Mononuclear cell (primary cell): ENCODE measurements around the gene ENTHD1. TPM values are rescaled to one million over a fixed set of nuclear protein-coding genes. Genes with fewer than 3 reads are reported as not detected.

Experiments used
- H3K27me3 ChIP-seq: 2 replicates; pipeline ENCODE4 v1.6.0; 2011; ENCODE audit warnings: low read length, control low read depth; ENCODE audit not compliant: insufficient read depth
- H3K4me1 ChIP-seq: 2 replicates; pipeline ENCODE4 v1.5.1; 2011; ENCODE audit warnings: mild to moderate bottlenecking, low read length, control low read depth; ENCODE audit not compliant: insufficient read depth
- H3K4me3 ChIP-seq: 2 replicates; pipeline ENCODE4 v1.5.1; 2011; ENCODE audit warnings: mild to moderate bottlenecking, low read length, moderate library complexity
- H3K9me3 ChIP-seq: 2 replicates; pipeline ENCODE4 v1.5.1; 2011; ENCODE audit warnings: low read depth, mild to moderate bottlenecking, control low read depth, low read length
- total RNA-seq: library from RNA; depleted of rRNA; stranded (reverse); fragments of >200 nt; gene quantifications from one replicate; pipeline ENCODE4 v1.2.3, GENCODE V29; 2012

ENTHD1 gene
- total RNA-seq, 1 donor: 0.10 TPM

DNA sequence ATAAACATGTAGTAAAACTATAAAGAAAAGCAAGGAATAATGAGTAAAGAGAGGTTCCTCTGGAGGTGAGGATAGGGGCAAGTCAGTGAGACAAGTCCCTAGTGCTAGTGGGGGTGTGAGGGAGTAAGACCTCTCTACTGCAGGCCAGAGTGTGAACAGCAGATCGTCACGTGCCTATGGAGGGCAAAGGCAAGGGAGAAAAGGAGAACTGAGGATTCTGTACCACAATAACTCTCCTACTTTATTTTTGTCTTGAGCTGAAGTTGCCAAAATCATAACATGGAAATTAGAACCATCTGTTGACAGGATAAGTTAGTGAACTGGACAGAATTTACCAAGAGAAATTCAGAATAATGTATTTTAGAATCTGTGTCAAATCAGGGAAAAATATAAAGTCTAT lies 77.6 kb downstream of the ENTHD1 start:
- Histone ChIP-seq H3K4me1 (no peaks in the 10 kb centered on the region), H3K27me3 (no peaks in the 10 kb centered on the region), H3K4me3 (no peak overlapping the region), H3K9me3 (no peaks in the 10 kb centered on the region)

DNA sequence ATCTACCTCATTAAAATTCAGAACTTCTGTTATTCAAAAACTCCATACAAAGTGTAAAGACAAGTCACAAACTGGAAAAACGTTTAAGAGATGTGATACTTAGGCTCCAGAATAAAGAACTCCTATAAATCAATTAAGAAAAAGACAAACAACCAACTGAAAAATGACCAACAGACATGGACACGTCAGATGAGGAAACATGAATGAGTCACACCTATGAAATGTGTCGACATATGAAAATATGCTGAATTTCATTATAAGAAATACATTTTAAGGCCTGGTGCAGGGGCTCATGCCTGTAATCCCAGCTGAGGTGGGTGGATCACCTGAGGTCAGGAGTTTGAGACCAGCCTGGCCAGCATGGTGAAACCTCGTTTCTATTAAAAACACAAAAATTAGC lies 78.7 kb downstream of the ENTHD1 start:
- Histone ChIP-seq H3K27me3 (no peaks in the 10 kb centered on the region), H3K4me1 (no peaks in the 10 kb centered on the region), H3K4me3 (no peak overlapping the region), H3K9me3 (no peaks in the 10 kb centered on the region)

DNA sequence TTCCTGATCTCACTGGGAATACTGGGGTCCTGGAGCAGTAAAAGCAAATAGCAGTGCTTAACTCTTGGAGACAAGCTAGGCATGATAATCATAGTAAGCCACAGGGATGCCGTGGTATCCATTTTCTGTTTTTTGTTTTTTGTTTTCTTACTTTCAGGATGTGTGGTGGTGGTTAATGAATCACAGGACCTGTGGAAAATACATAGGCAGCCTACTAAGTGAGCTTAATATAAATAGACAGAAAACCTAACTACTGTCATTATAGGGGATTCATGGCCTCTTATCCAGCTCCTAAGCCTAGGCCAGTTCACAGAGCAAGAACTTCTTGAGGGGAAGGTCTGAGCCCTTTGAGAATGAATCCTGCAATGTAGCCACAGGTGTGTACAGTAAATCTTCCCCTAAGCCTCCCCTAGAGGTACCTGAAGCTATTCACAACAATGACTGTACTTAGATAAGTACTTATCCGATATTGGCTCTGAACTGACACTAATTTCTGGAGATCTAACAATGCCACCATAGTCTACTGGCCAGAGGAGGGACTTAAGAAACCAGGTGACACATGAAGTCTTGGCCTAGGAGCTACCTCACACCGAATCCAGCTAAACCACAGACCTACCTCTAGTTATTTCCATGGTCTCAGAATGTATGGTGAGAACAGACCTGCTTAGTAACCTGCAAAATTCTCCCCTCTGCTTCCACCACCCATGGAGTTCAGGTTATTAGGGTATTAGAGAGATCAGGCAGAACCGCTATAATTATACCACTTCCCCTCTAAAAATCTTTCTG lies 83.6 kb downstream of the ENTHD1 start:
- Histone ChIP-seq H3K9me3 (no peaks in the 10 kb centered on the region), H3K4me1 (no peaks in the 10 kb centered on the region), H3K27me3 (no peaks in the 10 kb centered on the region), H3K4me3 (no peak overlapping the region)

DNA sequence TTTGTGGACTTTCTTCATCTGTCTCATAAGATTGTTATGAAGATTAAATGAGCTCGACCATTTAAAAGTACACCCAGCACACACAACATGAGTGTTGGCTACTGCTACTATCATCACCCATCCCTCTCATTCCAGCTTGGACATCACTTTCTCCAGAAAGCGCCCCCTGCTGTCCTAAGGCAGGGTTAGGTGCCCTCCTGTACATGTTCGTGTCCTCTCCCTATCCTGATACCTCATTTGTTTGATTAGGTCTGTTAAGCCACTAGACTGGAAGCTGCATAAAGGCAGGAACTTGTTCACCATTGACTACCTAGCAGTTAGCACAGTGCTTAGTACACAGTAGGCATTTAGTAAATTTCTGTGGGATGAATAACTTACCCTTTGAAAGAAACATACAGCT lies 85.5 kb downstream of the ENTHD1 start:
- Histone ChIP-seq H3K4me1 (no peaks in the 10 kb centered on the region), H3K27me3 (no peaks in the 10 kb centered on the region), H3K9me3 (no peaks in the 10 kb centered on the region), H3K4me3 (no peak overlapping the region)

DNA sequence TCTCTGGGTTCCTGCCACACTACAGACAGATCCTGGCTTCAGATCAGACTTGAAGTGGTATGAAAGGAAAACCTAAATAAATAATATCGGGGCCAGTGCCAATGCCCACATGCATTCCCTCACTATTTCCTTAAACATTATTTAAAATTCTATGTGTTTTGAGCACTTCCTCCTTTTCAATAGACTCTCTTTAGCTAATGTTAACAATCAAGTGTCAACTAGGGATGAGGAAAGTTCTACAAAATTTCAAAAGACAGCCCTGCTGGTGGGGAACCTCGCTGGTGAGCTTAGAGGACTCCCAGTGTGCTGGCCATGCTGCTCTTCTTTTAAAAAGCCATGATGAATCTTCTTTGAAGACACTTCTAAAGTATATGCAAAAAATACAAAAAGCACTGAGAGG lies 87.5 kb downstream of the ENTHD1 start:
- no peaks in the 10 kb centered on the region for H3K4me1 ChIP-seq
- H3K4me3 ChIP-seq: no peak overlapping the region
- no peaks in the 10 kb centered on the region for H3K9me3 ChIP-seq
- H3K27me3 ChIP-seq: no peaks in the 10 kb centered on the region

DNA sequence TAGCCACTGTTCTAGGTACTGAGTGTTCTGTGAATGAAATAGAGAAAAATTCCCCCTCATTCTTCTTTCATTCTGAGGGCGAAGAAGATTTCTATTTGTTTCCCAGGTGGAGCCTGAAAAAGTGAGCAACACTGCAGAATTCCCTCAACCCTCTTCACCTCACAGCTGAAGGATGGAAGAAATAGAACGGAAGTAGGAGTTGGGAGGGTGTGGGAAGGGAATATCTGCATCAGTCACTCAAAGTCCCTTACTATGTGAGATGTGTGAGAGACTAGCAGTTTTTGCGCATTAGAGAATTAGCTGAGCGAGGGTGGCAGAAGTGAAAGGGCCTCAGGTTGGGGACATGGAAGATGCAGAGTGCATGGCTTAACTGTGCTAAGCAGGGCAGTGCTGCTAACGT lies 88.4 kb downstream of the ENTHD1 start:
- no peaks in the 10 kb centered on the region for H3K9me3 ChIP-seq
- no peaks in the 10 kb centered on the region for H3K27me3 ChIP-seq
- no peak overlapping the region for H3K4me3 ChIP-seq
- H3K4me1 ChIP-seq: no peaks in the 10 kb centered on the region

DNA sequence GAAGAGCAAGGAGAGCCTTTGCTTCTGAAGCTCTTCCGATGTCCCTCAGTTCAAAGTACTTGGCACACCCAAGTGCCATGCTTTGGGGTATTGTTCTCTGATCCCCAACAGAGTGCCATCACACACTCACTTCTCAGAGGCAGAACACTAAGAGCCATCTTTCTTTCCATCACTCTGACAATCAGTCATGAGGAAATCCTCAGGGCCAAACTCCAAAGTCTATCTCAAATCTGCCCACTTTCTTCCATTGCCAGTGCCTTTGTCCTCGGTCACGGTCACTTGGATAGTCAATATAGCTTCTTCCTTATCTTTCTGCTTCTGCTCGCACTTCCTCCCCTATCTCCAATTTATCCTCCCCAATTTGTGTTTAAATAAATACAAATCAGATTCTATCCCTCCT lies 90.9 kb downstream of the ENTHD1 start:
- Histone ChIP-seq H3K9me3 (peaks cover 8% of the 10 kb centered on the region), H3K4me1 (no peaks in the 10 kb centered on the region), H3K27me3 (no peaks in the 10 kb centered on the region), H3K4me3 (no peak overlapping the region)

DNA sequence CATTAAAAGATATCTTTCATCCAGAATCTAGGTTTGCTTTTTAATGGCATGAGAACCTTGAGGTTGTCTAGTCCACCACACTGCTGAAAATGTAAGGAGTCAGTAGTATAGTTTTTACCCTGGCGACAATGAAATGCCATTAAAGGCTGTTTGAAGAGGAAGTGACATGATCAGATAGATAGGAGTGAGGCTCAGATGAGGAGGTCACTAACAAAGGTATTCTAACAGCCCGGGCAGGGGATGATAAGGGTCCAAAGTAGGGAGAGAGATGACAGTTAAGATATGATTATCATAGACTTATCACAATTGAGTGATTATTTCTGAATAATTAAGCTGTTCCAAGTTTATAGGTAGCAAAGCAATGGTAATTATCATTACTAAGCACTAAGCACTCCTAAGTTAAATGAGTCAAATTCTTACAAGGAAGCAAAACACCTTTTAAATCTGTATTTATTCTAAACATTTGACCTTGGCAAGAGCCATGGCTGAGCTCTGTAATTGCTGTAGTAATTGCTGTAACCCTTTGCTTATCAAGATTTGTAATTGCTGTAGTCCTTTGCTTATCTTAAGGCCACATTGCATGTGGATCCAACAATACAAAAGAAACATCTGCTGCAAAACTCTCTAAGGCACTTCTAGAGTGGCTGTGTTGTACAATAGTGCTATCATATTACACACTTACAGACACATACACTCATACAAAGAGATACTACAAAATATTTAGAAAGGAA lies 92.6 kb downstream of the ENTHD1 start:
- Histone ChIP-seq H3K27me3 (peaks cover 2% of the 10 kb centered on the region), H3K4me3 (no peak overlapping the region), H3K4me1 (no peaks in the 10 kb centered on the region), H3K9me3 (peaks cover 20% of the 10 kb centered on the region)

DNA sequence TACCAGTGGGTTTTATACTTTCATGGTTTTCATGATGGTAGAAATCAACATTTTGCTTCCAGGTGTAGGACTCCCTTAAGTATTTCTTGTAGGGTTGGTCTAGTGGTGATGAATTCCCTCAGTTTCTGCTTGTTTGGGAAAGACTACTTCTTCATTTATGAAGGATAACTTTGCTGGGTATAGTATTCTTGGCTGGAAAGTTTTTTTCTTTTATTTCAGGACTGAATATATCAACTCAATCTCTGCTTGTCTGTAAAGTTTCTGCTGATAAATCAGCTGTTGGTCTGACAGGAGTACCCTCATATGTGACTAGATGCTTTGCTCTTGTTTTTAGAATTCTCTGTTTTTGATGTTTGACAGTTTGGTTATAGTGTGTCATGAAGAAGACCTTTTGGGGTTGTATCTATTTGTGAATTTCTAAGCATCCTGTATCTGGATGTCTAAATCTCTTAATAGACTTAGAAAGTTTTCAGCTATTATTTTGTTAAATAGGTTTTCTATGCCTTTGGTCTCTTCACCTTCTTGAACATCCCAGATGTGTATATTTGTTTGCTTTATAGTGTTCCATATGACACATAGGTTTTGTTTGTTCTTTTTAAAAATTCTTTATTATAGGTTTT lies 95.9 kb downstream of the ENTHD1 start:
- no peaks in the 10 kb centered on the region for H3K4me1 ChIP-seq
- peaks cover 2% of the 10 kb centered on the region for H3K27me3 ChIP-seq
- H3K9me3 ChIP-seq: peaks cover 20% of the 10 kb centered on the region
- H3K4me3 ChIP-seq: no peak overlapping the region

DNA sequence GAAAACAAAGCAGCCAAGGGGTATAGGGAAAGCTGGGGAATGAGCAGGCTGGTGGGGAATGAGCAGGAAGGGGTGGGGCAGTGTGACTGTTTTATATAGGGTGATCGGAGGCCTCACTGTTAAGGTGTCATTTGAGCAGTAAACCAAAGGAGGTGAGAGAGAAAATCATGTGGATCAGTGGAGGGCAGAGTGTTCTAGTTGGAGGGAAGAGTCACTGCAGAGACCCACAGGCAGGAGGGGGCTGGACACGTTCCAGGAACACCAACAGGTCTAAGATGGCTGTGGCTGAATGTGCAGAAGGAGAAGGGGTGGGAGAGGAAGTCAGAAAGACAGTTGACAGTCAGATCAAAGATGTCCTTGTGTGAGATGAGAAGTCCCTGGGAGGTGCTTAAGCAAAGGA lies 103.8 kb downstream of the ENTHD1 start:
- H3K27me3 ChIP-seq: no peaks in the 10 kb centered on the region
- no peaks in the 10 kb centered on the region for H3K9me3 ChIP-seq
- H3K4me1 ChIP-seq: no peaks in the 10 kb centered on the region
- no peak overlapping the region for H3K4me3 ChIP-seq

DNA sequence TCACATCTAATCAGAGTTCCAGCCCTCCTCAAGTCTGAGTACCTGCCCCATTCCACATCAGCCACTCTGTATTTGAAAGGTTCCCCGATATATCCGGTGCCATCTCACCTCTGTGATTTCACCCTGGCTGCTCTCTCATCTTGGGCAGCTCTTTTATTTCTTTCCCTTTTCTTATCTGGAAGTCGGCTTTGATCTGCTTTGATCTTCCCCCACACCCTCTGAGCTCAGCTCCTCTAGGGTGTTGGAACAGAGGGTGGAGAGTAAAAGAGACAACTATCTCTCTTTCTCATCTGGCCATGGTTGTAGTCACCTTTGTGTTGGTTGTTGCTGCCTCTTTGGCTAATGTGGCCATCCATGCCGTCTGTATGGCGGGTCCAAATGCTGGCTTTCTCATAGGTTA lies 108.3 kb downstream of the ENTHD1 start:
- H3K27me3 ChIP-seq: no peaks in the 10 kb centered on the region
- H3K4me3 ChIP-seq: no peak overlapping the region
- H3K9me3 ChIP-seq: no peaks in the 10 kb centered on the region
- no peaks in the 10 kb centered on the region for H3K4me1 ChIP-seq

DNA sequence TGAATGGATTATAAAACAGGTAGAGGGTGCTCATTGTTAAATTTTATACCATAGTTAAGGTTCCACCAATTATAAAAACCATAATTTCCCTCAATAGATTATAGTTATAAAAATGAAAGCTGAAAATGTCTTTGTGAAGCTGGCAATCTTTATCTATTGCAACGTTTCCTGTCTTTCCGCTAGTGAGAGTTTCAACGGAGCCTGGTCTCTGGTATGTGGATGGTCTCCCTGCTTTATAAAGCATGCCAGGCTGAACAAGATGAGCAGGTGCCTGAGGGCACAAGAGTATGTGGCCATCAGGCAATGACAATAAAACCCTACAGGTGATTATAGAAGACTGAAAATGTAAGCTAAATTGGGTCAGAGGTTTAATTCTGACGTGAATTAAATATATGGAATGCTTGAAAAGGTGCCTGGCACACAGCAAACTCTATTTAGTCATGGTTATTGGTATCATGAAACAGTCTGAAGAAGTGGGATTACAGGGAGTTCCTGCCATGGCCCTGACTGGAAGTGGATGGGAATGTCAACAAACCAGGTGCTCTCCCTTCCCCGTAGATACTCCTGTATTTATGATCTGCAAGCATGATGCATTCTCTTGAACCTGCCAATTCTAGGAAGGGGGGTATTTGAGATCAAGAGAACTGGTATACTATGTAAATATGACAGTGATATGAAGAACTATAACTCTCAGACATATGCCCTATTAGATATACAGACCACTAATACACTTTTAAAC lies 115.7 kb downstream of the ENTHD1 start:
- no peaks in the 10 kb centered on the region for H3K9me3 ChIP-seq
- no peaks in the 10 kb centered on the region for H3K27me3 ChIP-seq
- no peak overlapping the region for H3K4me3 ChIP-seq
- no peaks in the 10 kb centered on the region for H3K4me1 ChIP-seq

DNA sequence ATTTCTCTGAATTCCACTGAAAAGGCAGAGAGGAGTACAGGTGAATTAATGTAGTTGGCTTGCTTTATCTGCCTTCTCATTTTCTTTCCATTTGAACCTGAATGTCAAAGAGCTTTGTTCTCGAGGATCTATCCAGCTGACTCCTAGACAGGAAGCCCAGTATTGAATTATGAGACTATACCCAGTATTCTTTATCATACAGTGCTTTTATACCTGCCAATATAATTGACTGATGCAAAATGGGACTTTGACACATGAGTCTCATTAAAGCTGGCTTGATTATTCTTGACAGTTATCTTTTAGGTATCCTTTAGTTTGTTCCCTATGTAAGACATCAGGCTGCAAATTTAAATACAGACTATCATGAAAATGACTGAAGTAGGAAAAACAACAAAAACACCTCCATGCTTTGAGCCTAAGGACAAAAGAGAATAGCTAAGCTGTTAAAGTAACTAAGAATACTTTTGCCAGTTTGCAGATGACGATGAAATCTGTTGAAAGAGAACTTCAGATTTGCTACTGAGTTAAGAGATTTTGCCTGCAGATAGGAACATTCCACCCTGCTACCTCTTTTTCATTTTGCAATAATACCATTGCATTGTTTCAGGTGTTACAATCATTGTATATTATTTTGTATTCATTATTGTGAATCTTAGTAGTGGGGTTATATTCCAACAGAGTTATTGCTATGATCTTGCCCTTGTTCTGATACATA lies 117.1 kb downstream of the ENTHD1 start:
- H3K27me3 ChIP-seq: no peaks in the 10 kb centered on the region
- no peak overlapping the region for H3K4me3 ChIP-seq
- peaks cover 2% of the 10 kb centered on the region for H3K9me3 ChIP-seq
- no peaks in the 10 kb centered on the region for H3K4me1 ChIP-seq

DNA sequence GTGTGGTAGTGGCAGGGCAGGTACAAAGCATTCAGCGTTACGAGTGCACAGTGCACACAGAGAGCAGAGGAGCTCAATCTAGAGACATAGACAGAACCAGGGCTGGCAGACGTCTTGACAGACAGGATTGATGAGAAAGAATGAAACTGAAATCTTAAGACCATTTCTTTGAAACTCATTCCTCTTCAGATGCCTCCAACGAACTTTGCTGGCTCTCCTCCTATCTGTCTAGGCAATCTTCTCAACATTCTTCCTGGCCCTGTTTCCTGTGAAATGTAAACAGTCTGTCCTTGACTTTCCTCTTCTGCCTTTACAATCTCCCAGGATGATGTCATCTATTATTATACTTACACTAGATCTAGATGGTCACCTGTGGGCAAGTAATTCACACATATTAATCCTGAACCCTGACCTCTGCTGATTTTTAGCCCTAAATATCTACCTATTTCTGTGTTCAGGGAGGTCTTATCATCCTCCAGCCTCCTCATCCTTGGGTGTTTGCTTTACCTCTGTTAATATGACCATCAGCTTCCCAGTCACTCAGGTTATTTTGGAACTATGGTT lies 119.5 kb downstream of the ENTHD1 start:
- Histone ChIP-seq H3K4me1 (no peaks in the 10 kb centered on the region), H3K9me3 (peaks cover 5% of the 10 kb centered on the region), H3K27me3 (no peaks in the 10 kb centered on the region), H3K4me3 (no peak overlapping the region)
